GM19455 (cell line): ENCODE results near the gene TCEA3.

ENCODE experiments used
- ATAC-seq: cut with Tn5 transposase; IDR thresholded peaks from one replicate; pipeline ENCODE4 v1.9.1; 2021; ENCODE audit not compliant: unreplicated experiment

Gene TCEA3

GRCh38 chr1:23448846-23449245 is 24.3 kb upstream of the TCEA3 start:
- ATAC-seq = no peak

GRCh38 chr1:23446661-23447310 is 22.2 kb upstream of the TCEA3 start:
- ATAC-seq = no peak

GRCh38 chr1:23444596-23445390 is 20.2 kb upstream of the TCEA3 start:
- no peak for ATAC-seq

DNA sequence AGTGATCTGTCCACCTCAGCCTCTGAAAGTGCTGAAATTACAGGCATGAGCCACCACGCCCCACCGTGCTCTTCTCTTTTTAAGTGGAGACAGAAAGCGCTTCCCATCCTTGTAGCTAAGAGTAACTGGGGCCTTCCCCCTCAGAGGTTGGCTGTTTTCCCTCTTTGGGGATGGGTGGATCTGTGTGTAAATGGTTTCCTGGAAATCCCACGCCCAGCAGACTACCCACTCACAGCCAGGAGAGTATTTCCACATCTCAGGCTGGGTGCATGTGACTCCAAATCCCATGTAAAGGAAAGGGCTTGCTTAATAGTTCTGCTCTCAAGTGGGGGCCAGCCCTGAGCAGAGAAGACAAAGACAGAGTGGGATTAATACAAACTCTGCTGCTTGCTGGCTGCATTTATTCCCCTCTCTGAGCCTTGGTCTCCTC is 19.6 kb upstream of the TCEA3 start:
- ATAC-seq = no peak

GRCh38 chr1:23442751-23443150 is 18.2 kb upstream of the TCEA3 start:
- ATAC-seq = no peak

GRCh38 chr1:23441446-23442148 is 17.0 kb upstream of the TCEA3 start:
- ATAC-seq = no peak

GRCh38 chr1:23438545-23438944 is 14.0 kb upstream of the TCEA3 start:
- ATAC-seq = no peak

- ATAC-seq = no peak
Measured at GRCh38 chr1:23437355-23437664, 12.8 kb upstream of the TCEA3 start.

DNA sequence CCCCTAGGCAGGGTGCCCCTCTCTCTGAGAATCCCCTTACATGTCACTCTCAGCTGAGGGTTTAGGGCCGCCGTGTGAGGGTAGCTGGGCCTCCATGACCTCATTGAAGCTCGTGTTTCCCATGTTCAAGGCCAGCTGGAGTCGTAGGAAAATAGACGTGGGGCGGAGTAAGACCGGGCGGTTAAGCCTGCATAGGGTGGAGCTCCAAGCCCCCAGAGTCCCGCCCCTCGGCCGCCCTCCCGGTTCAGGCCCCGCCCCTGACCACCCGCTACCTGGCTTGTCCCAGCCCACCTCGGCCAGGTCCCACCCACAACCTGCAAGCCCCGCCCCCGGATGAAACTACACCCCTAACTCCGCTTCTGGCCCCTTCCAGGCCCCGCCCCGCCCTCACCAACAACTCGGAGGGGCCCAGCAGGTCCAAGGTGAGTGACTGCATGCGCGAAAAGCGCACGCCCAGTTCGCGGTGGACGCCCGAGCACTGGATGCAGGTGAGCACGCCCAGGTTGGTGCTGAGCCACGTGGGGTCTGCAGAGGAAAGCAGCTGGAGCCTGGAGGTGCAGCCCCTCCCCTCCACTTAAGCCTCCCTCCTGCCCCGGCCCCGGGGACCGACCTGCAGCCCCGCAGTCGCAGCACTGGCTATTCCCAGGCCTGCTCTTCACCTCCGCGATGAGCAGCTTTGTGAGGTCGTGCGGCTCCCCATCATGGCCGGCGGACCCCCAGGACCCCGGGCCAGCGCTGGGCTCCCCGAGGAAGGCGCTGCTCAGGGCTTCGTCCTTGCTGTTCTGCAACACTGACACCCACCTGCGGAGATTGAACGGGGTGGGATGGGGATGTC is 12.2 kb upstream of the TCEA3 start:
- no peak for ATAC-seq

GRCh38 chr1:23434260-23434775 is 9.8 kb upstream of the TCEA3 start:
- no peak for ATAC-seq

DNA sequence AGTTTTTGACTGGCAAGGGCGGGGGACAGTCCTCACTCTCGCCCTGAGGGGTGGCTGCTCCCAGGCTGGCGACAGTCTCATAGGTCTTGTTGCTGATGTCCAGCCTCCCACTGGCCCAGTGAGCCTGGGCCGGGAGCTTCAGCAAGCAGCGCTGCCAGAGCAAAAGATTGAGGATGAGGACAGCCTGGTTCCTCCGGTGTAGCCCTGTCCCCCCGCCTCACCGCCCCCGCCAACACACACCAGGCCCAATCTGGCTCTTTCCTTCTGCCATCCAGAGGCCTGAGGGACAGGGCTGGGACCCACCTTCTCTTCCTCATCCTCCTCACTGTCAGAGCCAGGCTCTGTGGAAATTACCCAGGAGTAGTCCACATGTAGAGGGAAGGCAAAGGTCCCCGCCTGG is 8.6 kb upstream of the TCEA3 start:
- ATAC-seq = no peak

- no peak for ATAC-seq
Measured at GRCh38 chr1:23431431-23431830, 6.9 kb upstream of the TCEA3 start.

GRCh38 chr1:23430803-23431202 is 6.3 kb upstream of the TCEA3 start:
- no peak for ATAC-seq

GRCh38 chr1:23428136-23428905 is 3.8 kb upstream of the TCEA3 start:
- ATAC-seq = no peak

DNA sequence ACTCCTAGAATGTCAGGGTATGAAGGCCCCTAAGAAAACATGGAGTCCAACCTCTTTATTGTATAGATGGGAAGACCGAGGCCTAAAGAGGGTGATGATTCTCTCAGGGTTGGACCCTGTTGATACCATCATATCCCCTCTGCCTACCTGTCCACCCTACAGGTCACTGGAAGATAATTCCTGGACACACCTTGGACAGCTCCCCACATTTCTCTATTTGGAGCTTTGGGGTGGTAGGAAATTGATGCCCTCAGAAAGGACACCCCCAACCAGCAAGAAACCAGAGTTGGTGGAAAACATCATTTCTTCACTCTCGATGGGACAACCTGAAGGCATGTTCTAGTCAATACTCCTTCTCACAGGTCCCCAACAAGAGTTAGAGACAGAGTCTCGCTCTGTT is 3.0 kb upstream of the TCEA3 start:
- no peak for ATAC-seq

GRCh38 chr1:23426828-23427227 is 2.3 kb upstream of the TCEA3 start:
- ATAC-seq = no peak

GRCh38 chr1:23425193-23425494 is 596 bp upstream of the TCEA3 start:
- no peak for ATAC-seq

DNA sequence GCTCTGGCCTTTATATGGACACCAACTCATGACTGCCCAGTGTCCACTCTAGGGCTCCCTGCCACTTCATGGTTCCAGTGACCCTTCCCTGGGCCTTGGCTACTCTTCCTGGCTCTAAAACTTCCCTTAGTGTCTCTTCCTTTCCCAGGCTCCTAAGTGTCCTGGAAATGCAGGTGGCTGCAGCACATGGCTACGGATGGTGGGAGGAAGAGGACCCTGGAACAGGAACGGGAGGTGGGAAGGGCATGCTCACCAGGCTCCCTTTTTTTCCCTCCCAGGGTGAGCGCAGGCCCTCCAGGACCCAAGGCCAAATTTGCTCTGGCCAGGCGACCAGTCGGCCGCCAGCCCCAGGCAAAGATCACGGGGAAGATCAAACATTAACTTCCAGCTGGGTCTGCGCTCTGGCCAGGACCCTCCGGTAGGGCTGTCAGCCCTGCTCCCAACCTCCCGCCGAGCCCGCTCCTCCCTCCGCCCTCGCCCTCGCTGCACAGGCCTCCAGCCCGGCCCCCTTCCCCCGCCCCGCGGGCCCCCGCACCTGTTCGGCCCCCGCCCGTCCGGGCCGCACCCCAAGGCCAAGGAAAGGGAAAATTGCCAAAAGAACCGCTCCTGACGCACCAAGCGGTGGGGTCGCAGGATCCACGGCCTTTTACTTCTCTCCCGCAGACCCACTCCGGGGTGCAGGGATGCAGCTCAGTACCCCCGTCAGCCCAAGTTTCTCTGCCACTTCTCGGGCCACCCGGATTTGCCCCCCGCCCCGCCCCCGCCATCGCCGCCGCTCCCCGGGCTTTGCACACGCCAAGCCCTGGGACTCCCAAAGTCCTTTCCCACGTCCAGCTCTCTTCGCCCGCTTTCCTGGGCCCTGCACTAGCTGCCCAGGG is 894 bp downstream of the TCEA3 start:
- ATAC-seq = no peak

- ATAC-seq = no peak
Measured at GRCh38 chr1:23422941-23423340, 1.6 kb downstream of the TCEA3 start.
